ENCODE data around the gene CFAP53.
"Not testable (repeated sequence)": the region's sequence is repeated elsewhere in the genome, so short reads cannot be mapped to it uniquely, and the experiment has no call there.

CFAP53 gene

GRCh38 chr18:50306944-50307343, 40.6 kb upstream of the CFAP53 start:
- H3K27me3 ChIP-seq (ENCODE audit: control insufficient read depth, insufficient read depth, low read length) = no peaks in the 10 kb centered on the region; the same call in 1 of the 2 replicates
- WGBS (ENCODE audit: insufficient coverage, insufficient read length) = no CpG with 5 or more reads among the region's 8 CpGs
- H3K4me1 ChIP-seq (ENCODE audit: control insufficient read depth, insufficient read depth, low read length) = no peaks in the 10 kb centered on the region
- no peaks in the 10 kb centered on the region for H3K9me3 ChIP-seq (ENCODE audit: control insufficient read depth, insufficient read depth, low read length)
- no peak overlapping the region for H3K4me3 ChIP-seq (ENCODE audit: low read length)
- DNase-seq (ENCODE audit: low read depth, low spot score) = no peak
- H3K27ac ChIP-seq (ENCODE audit: low read length) = no peak overlapping the region
- no peaks in the 10 kb centered on the region for H3K36me3 ChIP-seq (ENCODE audit: control insufficient read depth, insufficient read depth, low read length)

GRCh38 chr18:50301074-50301473, 34.8 kb upstream of the CFAP53 start:
- no peak overlapping the region for H3K4me3 ChIP-seq (ENCODE audit: low read length)
- whole genome bisulfite sequencing (ENCODE audit: insufficient coverage, insufficient read length) = no CpG with 5 or more reads among the region's 5 CpGs
- H3K9me3 ChIP-seq (ENCODE audit: control insufficient read depth, insufficient read depth, low read length) = no peaks in the 10 kb centered on the region
- H3K27me3 ChIP-seq (ENCODE audit: control insufficient read depth, insufficient read depth, low read length) = no peaks in the 10 kb centered on the region; the same call in 1 of the 2 replicates
- no peak for DNase-seq (ENCODE audit: low read depth, low spot score)
- H3K27ac ChIP-seq (ENCODE audit: low read length) = no peak overlapping the region
- peaks cover 1% of the 10 kb centered on the region; the same call in 1 of the 2 replicates for H3K4me1 ChIP-seq (ENCODE audit: control insufficient read depth, insufficient read depth, low read length)
- H3K36me3 ChIP-seq (ENCODE audit: control insufficient read depth, insufficient read depth, low read length) = no peaks in the 10 kb centered on the region

- no peak overlapping the region for H3K4me3 ChIP-seq (ENCODE audit: low read length)
- H3K36me3 ChIP-seq (ENCODE audit: control insufficient read depth, insufficient read depth, low read length) = no peaks in the 10 kb centered on the region
- DNase-seq (ENCODE audit: low read depth, low spot score) = no peak
- peaks cover 1% of the 10 kb centered on the region; the same call in 1 of the 2 replicates for H3K4me1 ChIP-seq (ENCODE audit: control insufficient read depth, insufficient read depth, low read length)
- no CpG with 5 or more reads among the region's 7 CpGs for WGBS (ENCODE audit: insufficient coverage, insufficient read length)
- no peak overlapping the region for H3K27ac ChIP-seq (ENCODE audit: low read length)
- H3K27me3 ChIP-seq (ENCODE audit: control insufficient read depth, insufficient read depth, low read length) = no peaks in the 10 kb centered on the region; the same call in 1 of the 2 replicates
- no peaks in the 10 kb centered on the region for H3K9me3 ChIP-seq (ENCODE audit: control insufficient read depth, insufficient read depth, low read length)
Measured at GRCh38 chr18:50299626-50300388, 33.5 kb upstream of the CFAP53 start.

GRCh38 chr18:50298443-50299284, 32.4 kb upstream of the CFAP53 start:
- no peak for DNase-seq (ENCODE audit: low read depth, low spot score)
- no peaks in the 10 kb centered on the region for H3K36me3 ChIP-seq (ENCODE audit: control insufficient read depth, insufficient read depth, low read length)
- WGBS (ENCODE audit: insufficient coverage, insufficient read length) = no CpG with 5 or more reads among the region's 49 CpGs
- H3K4me3 ChIP-seq (ENCODE audit: low read length) = no peak overlapping the region
- H3K9me3 ChIP-seq (ENCODE audit: control insufficient read depth, insufficient read depth, low read length) = no peaks in the 10 kb centered on the region
- peaks cover 1% of the 10 kb centered on the region; the same call in 1 of the 2 replicates for H3K4me1 ChIP-seq (ENCODE audit: control insufficient read depth, insufficient read depth, low read length)
- H3K27ac ChIP-seq (ENCODE audit: low read length) = no peak overlapping the region
- H3K27me3 ChIP-seq (ENCODE audit: control insufficient read depth, insufficient read depth, low read length) = no peaks in the 10 kb centered on the region; the same call in 1 of the 2 replicates

- Histone ChIP-seq H3K4me3 (ENCODE audit: low read length) (peak overlapping the region; percentile 45; the same call in 1 of the 2 replicates), H3K27me3 (ENCODE audit: control insufficient read depth, insufficient read depth, low read length) (no peaks in the 10 kb centered on the region; the same call in 1 of the 2 replicates), H3K4me1 (ENCODE audit: control insufficient read depth, insufficient read depth, low read length) (peaks cover 1% of the 10 kb centered on the region; the same call in 1 of the 2 replicates), H3K36me3 (ENCODE audit: control insufficient read depth, insufficient read depth, low read length) (no peaks in the 10 kb centered on the region), H3K9me3 (ENCODE audit: control insufficient read depth, insufficient read depth, low read length) (no peaks in the 10 kb centered on the region), H3K27ac (ENCODE audit: low read length) (no peak overlapping the region)
- no CpG with 5 or more reads among the region's 28 CpGs for WGBS (ENCODE audit: insufficient coverage, insufficient read length)
- DNase-seq (ENCODE audit: low read depth, low spot score) = peak; percentile 58
Measured at GRCh38 chr18:50297621-50298442, 31.5 kb upstream of the CFAP53 start.

- H3K4me1 ChIP-seq (ENCODE audit: control insufficient read depth, insufficient read depth, low read length) = no peaks in the 10 kb centered on the region
- no peaks in the 10 kb centered on the region for H3K27me3 ChIP-seq (ENCODE audit: control insufficient read depth, insufficient read depth, low read length)
- no peaks in the 10 kb centered on the region for H3K9me3 ChIP-seq (ENCODE audit: control insufficient read depth, insufficient read depth, low read length)
- H3K27ac ChIP-seq (ENCODE audit: low read length) = no peak overlapping the region
- DNase-seq (ENCODE audit: low read depth, low spot score) = no peak
- WGBS (ENCODE audit: insufficient coverage, insufficient read length) = no CpG with 5 or more reads among the region's 1 CpG
- H3K36me3 ChIP-seq (ENCODE audit: control insufficient read depth, insufficient read depth, low read length) = no peaks in the 10 kb centered on the region
- H3K4me3 ChIP-seq (ENCODE audit: low read length) = no peak overlapping the region
Measured at GRCh38 chr18:50293039-50293438, 26.7 kb upstream of the CFAP53 start.

- H3K4me3 ChIP-seq (ENCODE audit: low read length) = no peak overlapping the region
- WGBS (ENCODE audit: insufficient coverage, insufficient read length) = no CpG with 5 or more reads among the region's 4 CpGs
- 0 out of 2 replicates have a peak, but pooled peaks cover under 1% of the 10 kb centered on the region for H3K36me3 ChIP-seq (ENCODE audit: control insufficient read depth, insufficient read depth, low read length)
- no peak overlapping the region for H3K27ac ChIP-seq (ENCODE audit: low read length)
- no peaks in the 10 kb centered on the region for H3K27me3 ChIP-seq (ENCODE audit: control insufficient read depth, insufficient read depth, low read length)
- no peaks in the 10 kb centered on the region for H3K4me1 ChIP-seq (ENCODE audit: control insufficient read depth, insufficient read depth, low read length)
- H3K9me3 ChIP-seq (ENCODE audit: control insufficient read depth, insufficient read depth, low read length) = no peaks in the 10 kb centered on the region
- DNase-seq (ENCODE audit: low read depth, low spot score) = no peak
Measured at GRCh38 chr18:50289108-50289443, 22.8 kb upstream of the CFAP53 start.

- H3K27ac ChIP-seq (ENCODE audit: low read length); H3K36me3 ChIP-seq (ENCODE audit: control insufficient read depth, insufficient read depth, low read length); H3K27me3 ChIP-seq (ENCODE audit: control insufficient read depth, insufficient read depth, low read length); DNase-seq (ENCODE audit: low read depth, low spot score); H3K9me3 ChIP-seq (ENCODE audit: control insufficient read depth, insufficient read depth, low read length); H3K4me1 ChIP-seq (ENCODE audit: control insufficient read depth, insufficient read depth, low read length): not testable (repeated sequence)
- peak overlapping the region; percentile 89; the same call in 1 of the 2 replicates for H3K4me3 ChIP-seq (ENCODE audit: low read length)
- WGBS (ENCODE audit: insufficient coverage, insufficient read length) = no CpG with 5 or more reads among the region's 21 CpGs
Measured at GRCh38 chr18:50288348-50289107, 22.2 kb upstream of the CFAP53 start.

GRCh38 chr18:50287441-50288347, 21.4 kb upstream of the CFAP53 start, which contains the start of gene CXXC1:
TSS of gene CXXC1 (minus strand) at chr18:50287692. CDS start at chr18:50287589, 103 bp downstream.
- Histone ChIP-seq H3K9me3 (ENCODE audit: control insufficient read depth, insufficient read depth, low read length) (no peaks in the 10 kb centered on the region), H3K4me1 (ENCODE audit: control insufficient read depth, insufficient read depth, low read length) (no peaks in the 10 kb centered on the region), H3K27ac (ENCODE audit: low read length) (no peak within 1 kb of the TSS), H3K36me3 (ENCODE audit: control insufficient read depth, insufficient read depth, low read length) (peaks cover 13% of the 10 kb centered on the region), H3K4me3 (ENCODE audit: low read length) (peak within 1 kb of the TSS; percentile 89), H3K27me3 (ENCODE audit: control insufficient read depth, insufficient read depth, low read length) (no peaks in the 10 kb centered on the region)
- peak; percentile 87 for DNase-seq (ENCODE audit: low read depth, low spot score)
- WGBS (ENCODE audit: insufficient coverage, insufficient read length) = no CpG with 5 or more reads among the region's 76 CpGs

All from iPS DF 6.9 (cell line).